GM19438 (cell line): ENCODE data around the gene SLIT2.

Experiments used
- ATAC-seq: cut with Tn5 transposase; IDR thresholded peaks from one replicate; pipeline ENCODE4 v1.9.1; 2021; ENCODE audit warnings: low read depth; ENCODE audit not compliant: unreplicated experiment

The SLIT2 gene

GRCh38 chr4:20262221-20262620 lies 10.5 kb downstream of the SLIT2 start:
- no peak for ATAC-seq

DNA sequence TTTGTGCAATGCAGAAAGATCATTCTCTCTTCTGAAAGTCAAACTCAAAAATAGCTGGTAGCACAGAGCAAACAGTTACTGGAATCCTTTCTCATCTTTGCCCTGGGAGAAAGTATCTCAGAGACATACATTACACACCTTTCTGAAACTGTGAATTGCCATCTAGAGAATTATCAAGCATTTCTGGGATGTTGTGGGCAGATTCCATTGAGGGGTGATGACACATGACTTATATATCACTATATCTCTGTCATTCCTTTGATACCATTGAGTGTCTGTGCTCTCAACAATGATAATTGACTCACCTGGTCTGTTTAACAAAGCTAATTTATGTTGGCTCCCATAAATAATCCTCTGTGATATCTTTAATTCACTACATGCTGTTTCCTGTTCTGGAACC lies 13.0 kb downstream of the SLIT2 start:
- no peak for ATAC-seq

DNA sequence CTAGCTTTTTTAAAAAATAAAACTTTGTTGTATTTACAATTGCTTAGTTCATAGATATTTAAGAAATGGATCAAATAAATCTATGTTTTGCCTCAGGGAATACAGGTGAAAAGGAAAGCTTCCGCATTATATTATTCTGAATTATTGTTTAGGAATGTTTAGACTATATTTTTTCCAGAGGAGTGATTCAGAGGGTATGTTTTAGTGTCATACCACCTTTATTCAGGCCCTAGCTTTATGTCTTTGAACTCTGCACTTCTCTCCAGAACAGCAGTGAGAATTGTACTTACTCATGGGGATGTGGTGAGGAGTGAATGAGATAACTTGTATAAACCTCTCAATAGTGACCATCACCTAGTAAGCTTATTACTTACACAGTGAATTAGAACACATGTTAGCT lies 14.0 kb downstream of the SLIT2 start:
- no peak for ATAC-seq

DNA sequence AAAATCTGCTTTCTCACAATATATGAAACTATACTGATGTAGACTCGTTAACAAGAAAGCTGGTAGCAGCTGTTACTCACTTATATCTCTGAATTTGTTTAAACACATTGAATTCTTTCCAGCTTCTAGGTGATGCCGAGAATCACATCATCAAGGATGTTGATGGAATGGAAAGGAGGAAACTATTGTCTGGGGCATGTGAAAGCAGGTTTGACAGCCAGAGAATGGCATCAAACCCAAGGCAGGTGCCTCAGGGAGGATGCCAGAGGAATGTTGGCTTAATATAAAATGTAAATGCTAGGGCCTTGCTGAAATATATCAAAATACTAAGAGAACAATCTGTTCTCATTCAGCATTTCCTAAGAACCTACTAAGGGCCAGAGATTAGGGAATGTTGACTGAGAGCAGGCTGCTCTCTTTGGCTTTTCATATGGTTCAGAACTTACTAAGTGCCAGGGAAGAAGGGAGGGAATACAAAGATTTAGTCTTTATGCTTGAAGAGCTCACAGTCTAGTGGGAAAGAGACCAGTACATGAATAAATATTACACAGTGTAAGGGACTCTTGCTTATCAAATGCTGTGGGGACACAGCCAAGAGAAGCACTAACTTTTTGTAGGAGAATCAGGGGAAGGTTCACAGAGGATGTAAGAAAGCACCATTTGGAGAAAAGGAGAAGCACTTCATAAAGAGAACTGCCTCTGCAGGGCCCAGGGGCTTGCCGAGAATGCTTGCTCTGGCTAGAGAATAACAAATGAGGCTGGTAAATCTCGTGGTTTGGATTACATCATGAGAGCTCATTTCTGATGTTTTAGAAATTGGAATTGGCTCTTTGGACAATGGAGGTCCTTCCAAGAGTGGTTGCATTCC lies 14.7 kb downstream of the SLIT2 start:
- no peak for ATAC-seq

- no peak for ATAC-seq
Measured at GRCh38 chr4:20268028-20268427, 16.3 kb downstream of the SLIT2 start.

GRCh38 chr4:20269320-20269719 lies 17.6 kb downstream of the SLIT2 start:
- ATAC-seq: no peak

DNA sequence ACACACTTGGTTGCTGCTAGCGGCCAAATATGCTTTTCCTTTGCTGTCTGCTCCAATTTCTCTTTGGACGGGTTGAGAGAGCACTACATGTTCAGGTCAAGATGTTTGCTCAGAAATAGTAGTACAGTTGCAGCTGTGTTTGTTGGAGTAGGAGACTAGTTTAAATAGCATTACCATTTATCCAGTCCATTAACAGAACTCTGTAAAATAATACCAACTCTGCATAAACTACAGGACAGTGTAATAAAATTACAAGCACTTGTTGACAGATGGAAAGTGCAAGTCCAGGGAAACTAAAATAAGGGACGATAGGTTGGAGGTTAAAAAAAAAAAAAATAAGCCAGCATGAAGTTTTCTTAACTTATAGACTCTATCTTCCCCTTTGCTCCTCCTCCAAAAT lies 20.2 kb downstream of the SLIT2 start:
- ATAC-seq: no peak

- no peak for ATAC-seq
Measured at GRCh38 chr4:20272411-20272872, 20.7 kb downstream of the SLIT2 start.

- no peak for ATAC-seq
Measured at GRCh38 chr4:20273793-20274192, 22.1 kb downstream of the SLIT2 start.

- no peak for ATAC-seq
Measured at GRCh38 chr4:20276848-20277247, 25.1 kb downstream of the SLIT2 start.

- ATAC-seq: no peak
Measured at GRCh38 chr4:20278195-20278594, 26.5 kb downstream of the SLIT2 start.

DNA sequence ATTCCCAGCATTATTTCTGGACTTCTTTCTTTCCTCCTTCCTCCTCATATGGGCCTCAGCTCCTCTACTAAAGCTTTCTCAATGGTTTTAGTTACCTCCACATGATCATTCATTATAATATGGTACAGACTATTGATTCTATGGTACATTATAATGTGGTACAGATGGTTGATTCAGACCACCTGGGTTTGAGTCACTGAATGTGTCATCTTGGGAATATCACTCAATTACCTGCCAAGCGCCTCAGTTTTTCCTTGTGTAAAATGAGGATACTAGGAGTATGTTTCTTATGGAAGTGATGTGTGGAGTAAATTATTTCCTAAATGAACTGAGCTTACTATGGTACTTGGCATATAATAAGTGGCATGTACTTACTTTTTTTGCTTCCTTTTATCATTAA lies 27.7 kb downstream of the SLIT2 start:
- no peak for ATAC-seq

DNA sequence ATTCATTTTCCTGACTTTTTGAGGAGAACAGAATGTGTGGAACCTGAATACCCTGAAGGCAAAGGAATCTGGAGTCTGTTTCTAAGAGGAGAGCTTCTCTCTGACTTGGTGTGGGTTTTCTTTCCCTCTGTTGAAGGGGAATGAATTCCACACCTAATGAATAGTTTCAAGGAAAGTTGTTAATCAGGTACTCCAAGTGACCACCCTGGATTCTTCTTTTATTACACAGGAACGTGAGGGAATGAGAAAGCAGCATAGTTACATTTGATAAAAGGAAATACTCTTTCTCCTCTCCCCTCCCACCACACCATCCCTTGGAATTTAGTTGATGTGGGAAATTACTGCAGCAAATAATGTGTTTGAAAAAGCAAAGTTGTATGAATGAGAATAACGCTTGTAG lies 29.7 kb downstream of the SLIT2 start:
- ATAC-seq: no peak

GRCh38 chr4:20283039-20283438 lies 31.3 kb downstream of the SLIT2 start:
- ATAC-seq: no peak

GRCh38 chr4:20284990-20285389 lies 33.3 kb downstream of the SLIT2 start:
- ATAC-seq: no peak

DNA sequence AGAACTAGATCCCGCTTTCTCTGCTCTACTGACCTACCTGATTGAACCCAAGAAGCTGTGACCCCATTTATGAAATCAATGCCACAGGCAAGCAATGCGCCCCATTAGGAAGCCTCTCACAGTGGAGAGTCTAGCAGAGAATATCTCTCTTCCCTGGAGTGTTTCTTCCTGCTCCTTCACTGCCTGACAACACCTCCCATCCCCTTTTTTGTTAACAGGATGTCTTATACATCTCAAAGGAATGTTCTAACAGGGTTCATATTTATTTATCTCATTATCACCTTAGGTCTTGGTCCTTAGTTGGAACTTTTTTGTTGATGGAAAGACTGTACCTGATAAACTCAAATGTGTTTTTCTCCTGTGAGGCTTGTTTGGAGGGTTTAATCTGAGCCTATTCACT lies 35.5 kb downstream of the SLIT2 start:
- ATAC-seq: no peak

GRCh38 chr4:20288047-20288650 lies 36.4 kb downstream of the SLIT2 start:
- no peak for ATAC-seq

DNA sequence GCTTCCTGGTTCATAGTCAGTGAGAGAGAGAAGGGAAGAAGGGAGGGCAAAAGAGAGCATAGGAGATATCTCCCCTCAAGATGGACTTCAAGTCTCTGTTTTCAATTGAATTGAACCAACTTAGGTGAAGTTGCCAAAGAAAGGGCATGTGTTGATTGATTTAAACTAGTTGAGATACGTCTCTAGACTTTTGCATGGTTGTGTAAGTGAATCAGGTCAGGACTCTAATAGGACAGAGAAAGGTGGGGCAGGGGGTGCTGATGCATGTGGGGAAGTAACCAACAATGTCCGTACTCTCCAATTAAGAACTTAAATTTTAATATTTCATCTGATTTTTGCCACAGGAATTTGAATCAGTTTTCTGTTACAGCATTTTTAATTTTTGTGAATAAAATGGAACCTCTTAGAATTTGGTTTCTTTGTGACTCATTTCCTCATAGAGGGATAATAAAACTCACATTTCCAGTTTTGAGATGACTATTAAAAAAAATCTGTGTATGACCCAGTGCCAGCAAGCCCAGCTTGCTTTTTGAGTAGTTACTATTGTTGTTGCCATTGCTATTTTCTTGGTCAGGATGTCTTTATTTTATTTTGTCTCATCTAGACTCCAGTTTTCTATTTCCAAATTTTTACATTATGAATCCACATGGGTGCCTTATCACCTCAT lies 37.3 kb downstream of the SLIT2 start:
- no peak for ATAC-seq

DNA sequence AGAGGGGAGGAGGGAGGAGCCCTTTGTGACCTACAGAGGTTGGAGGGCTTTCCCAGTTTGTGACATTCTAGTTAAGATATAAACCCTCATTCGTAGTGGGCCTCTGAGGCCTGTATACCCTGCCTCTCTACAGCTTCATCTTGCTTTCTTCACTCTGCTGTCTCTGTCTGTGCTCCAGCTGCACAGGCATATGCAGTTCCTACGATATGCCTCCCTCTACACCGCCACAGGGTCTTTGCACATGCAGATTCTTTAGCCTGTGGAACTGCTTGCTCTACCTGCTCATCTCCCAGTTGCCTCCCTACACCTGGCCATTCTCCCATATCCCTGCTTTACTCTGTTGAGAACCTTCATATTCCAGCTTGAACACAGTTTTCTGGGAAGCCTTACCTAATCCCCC lies 38.1 kb downstream of the SLIT2 start:
- ATAC-seq: no peak

- ATAC-seq: no peak
Measured at GRCh38 chr4:20292739-20293138, 41.0 kb downstream of the SLIT2 start.

GRCh38 chr4:20297261-20297660 lies 45.6 kb downstream of the SLIT2 start:
- ATAC-seq: no peak

GRCh38 chr4:20297783-20298182 lies 46.1 kb downstream of the SLIT2 start:
- no peak for ATAC-seq
